WTC11 (cell line): ENCODE measurements around the gene ZKSCAN2. TPM values are rescaled to one million over a fixed set of nuclear protein-coding genes. Genes with fewer than 3 reads are reported as not detected.

Experiments
- ATAC-seq: fragments of 200-7000 bp; cut with Tn5 transposase; 2 replicates; pipeline ENCODE4 v1.10.0; 2021; ENCODE audit warnings: mild to moderate bottlenecking, moderate library complexity
- CTCF ChIA-PET: fragments of 300-600 bp; sonication (Branson Sonifier 250); formaldehyde crosslinking; loops from one replicate; lab custom pipeline; 2021; ENCODE audit warnings: antibody characterized with exemption; lab: Charles Lee
- POLR2A ChIA-PET: fragments of 350-600 bp; sonication (Branson Sonifier 250); formaldehyde crosslinking; loops from one replicate; lab custom pipeline; 2021; ENCODE audit warnings: antibody characterized with exemption; lab: Charles Lee
- DNase-seq: peaks from one replicate; pipeline ENCODE4 v3.0.0; 2021; ENCODE audit warnings: low spot score
- H3K27ac Mint-ChIP-seq: 2 replicates; pipeline ENCODE4 v1.8.0; 2021; ENCODE audit warnings: mixed read lengths
- H3K27me3 Mint-ChIP-seq: 2 replicates; pipeline ENCODE4 v1.8.0; 2021; ENCODE audit warnings: low read depth, mild to moderate bottlenecking, moderate library complexity, mixed read lengths
- H3K36me3 Mint-ChIP-seq: 2 replicates; pipeline ENCODE4 v1.8.0; 2021; ENCODE audit warnings: mixed read lengths
- H3K4me1 Mint-ChIP-seq: 2 replicates; pipeline ENCODE4 v1.8.0; 2022; ENCODE audit warnings: mixed read lengths
- H3K4me3 Mint-ChIP-seq: 2 replicates; pipeline ENCODE4 v1.8.0; 2021; ENCODE audit warnings: mild to moderate bottlenecking, moderate library complexity, mixed read lengths
- H3K9me3 Mint-ChIP-seq: 2 replicates; pipeline ENCODE4 v1.8.0; 2021; ENCODE audit warnings: mixed read lengths
- AFF4 ChIP-seq: sonication (generic); formaldehyde crosslinking; IDR thresholded peaks from 2 replicates; pipeline ENCODE4 v1.8.1; 2023; ENCODE audit warnings: mild to moderate bottlenecking, missing genetic modification reagents, borderline replicate concordance
- ATF6 ChIP-seq: sonication (generic); formaldehyde crosslinking; IDR thresholded peaks from 2 replicates; pipeline ENCODE4 v1.8.1; 2023; ENCODE audit warnings: mild to moderate bottlenecking, missing genetic modification reagents
- E2F5 ChIP-seq: sonication (generic); formaldehyde crosslinking; IDR thresholded peaks from 2 replicates; pipeline ENCODE4 v1.8.1; 2022; ENCODE audit warnings: mild to moderate bottlenecking, moderate library complexity, missing genetic modification reagents
- FOXP1 ChIP-seq: sonication (generic); formaldehyde crosslinking; IDR thresholded peaks from 2 replicates; pipeline ENCODE4 v1.8.0; 2022; ENCODE audit warnings: missing genetic modification reagents, mild to moderate bottlenecking, moderate library complexity, borderline replicate concordance
- FOXP4 ChIP-seq: sonication (generic); formaldehyde crosslinking; IDR thresholded peaks from 2 replicates; pipeline ENCODE4 v1.8.0; 2022; ENCODE audit warnings: mild to moderate bottlenecking, missing genetic modification reagents
- HMGA2 ChIP-seq: fragments of 250-450 bp; sonication (Bioruptor Pico); IDR thresholded peaks from 2 replicates; pipeline ENCODE4 v1.4.0; 2021; ENCODE audit warnings: mild to moderate bottlenecking, moderate library complexity
- JUN ChIP-seq: sonication (generic); formaldehyde crosslinking; IDR thresholded peaks from 2 replicates; pipeline ENCODE4 v1.8.0; 2023; ENCODE audit warnings: mild to moderate bottlenecking, missing genetic modification reagents
- NFATC4 ChIP-seq: fragments of 250-450 bp; sonication (Bioruptor Pico); IDR thresholded peaks from 2 replicates; pipeline ENCODE4 v1.9.0; 2021; ENCODE audit warnings: mild to moderate bottlenecking
- NR2C2 ChIP-seq: sonication (generic); formaldehyde crosslinking; IDR thresholded peaks from 2 replicates; pipeline ENCODE4 v1.8.0; 2022; ENCODE audit warnings: mild to moderate bottlenecking, missing genetic modification reagents
- RELA ChIP-seq: sonication (generic); formaldehyde crosslinking; IDR thresholded peaks from 2 replicates; pipeline ENCODE4 v1.8.1; 2022; ENCODE audit warnings: missing genetic modification reagents, mild to moderate bottlenecking, borderline replicate concordance
- SP1 ChIP-seq: sonication (generic); formaldehyde crosslinking; conservative IDR thresholded peaks from 2 replicates; pipeline ENCODE4 v1.8.1; 2022; ENCODE audit warnings: missing genetic modification reagents
- ZMAT4 ChIP-seq: fragments of 250-450 bp; sonication (Bioruptor Pico); IDR thresholded peaks from 2 replicates; pipeline ENCODE4 v1.9.0; 2021; ENCODE audit warnings: mild to moderate bottlenecking
- ZNF138 ChIP-seq: sonication (generic); formaldehyde crosslinking; conservative IDR thresholded peaks from 2 replicates; pipeline ENCODE4 v1.8.1; 2022; ENCODE audit warnings: mild to moderate bottlenecking, moderate library complexity, missing genetic modification reagents
- ZNF425 ChIP-seq: fragments of 250-450 bp; sonication (Bioruptor Pico); conservative IDR thresholded peaks from 2 replicates; pipeline ENCODE4 v1.9.0; 2021; ENCODE audit warnings: mild to moderate bottlenecking
- ZSCAN18 ChIP-seq: fragments of 250-450 bp; sonication (Bioruptor Pico); IDR thresholded peaks from 2 replicates; pipeline ENCODE4 v2.1.2; 2022; ENCODE audit warnings: mild to moderate bottlenecking, moderate library complexity
- total RNA-seq: library from RNA; stranded (reverse); gene quantifications from 3 replicates; pipeline ENCODE4 v1.2.3, GENCODE V29; 2021

Gene ZKSCAN2
- total RNA-seq, 1 experiment from 2014 or later: 13.0 TPM

- ATAC-seq (no peak), DNase-seq (no peak)
- Mint-ChIP-seq H3K36me3 (no peaks in the 10 kb centered on the region), H3K27ac (no peak overlapping the region), H3K4me1 (no peaks in the 10 kb centered on the region), H3K9me3 (no peaks in the 10 kb centered on the region), H3K27me3 (no peaks in the 10 kb centered on the region), H3K4me3 (no peak overlapping the region)
- ChIA-PET POLR2A (interaction anchor here (0.6 kb wide), 1 partner anchor 8 kb away, joined by 3 read pairs; no protein-coding TSS in a partner anchor), CTCF (interaction anchor here (0.6 kb wide), 1 partner anchor 89 kb away, joined by 4 read pairs; no protein-coding TSS in a partner anchor)
- TF ChIP-seq FOXP4 (CRISPR knock-in tag): no peak
- no peak for TF ChIP-seq SP1 (CRISPR knock-in tag)
- TF ChIP-seq JUN (CRISPR knock-in tag): no peak
- TF ChIP-seq NR2C2 (CRISPR knock-in tag): no peak
- TF ChIP-seq NFATC4 (CRISPR knock-in tag): no peak
- no peak for TF ChIP-seq ZSCAN18 (CRISPR knock-in tag)
- TF ChIP-seq ZNF138 (CRISPR knock-in tag): no peak
- no peak for TF ChIP-seq ZNF425 (CRISPR knock-in tag)
- no peak for TF ChIP-seq ATF6 (CRISPR knock-in tag)
- TF ChIP-seq AFF4 (CRISPR knock-in tag): no peak
- no peak for TF ChIP-seq HMGA2
- TF ChIP-seq RELA (CRISPR knock-in tag): no peak
- no peak for TF ChIP-seq ZMAT4 (CRISPR knock-in tag)
- TF ChIP-seq FOXP1 (CRISPR knock-in tag): no peak
- no peak for TF ChIP-seq E2F5 (CRISPR knock-in tag)
Observed at GRCh38 chr16:25217921-25218320, 39.7 kb downstream of the ZKSCAN2 start.
